Left cardiac atrium (tissue), 4 donors: Measurements from ENCODE around the gene CHST3. TPM values are rescaled to one million over a fixed set of nuclear protein-coding genes. Genes with fewer than 3 reads are reported as not detected.
A peak's percentile ranks its signal among the peaks of the same experiment; 100 is the strongest.
"Not testable (repeated sequence)": the region's sequence is repeated elsewhere in the genome, so short reads cannot be mapped to it uniquely, and the experiment has no call there.

Source experiments
- ATAC-seq, 2 donors: fragments of 200-7000 bp; cut with Tn5 transposase; one replicate each; pipeline ENCODE4 v1.9.1; 2020; ENCODE audit warnings: mild to moderate bottlenecking in 2 of 2, moderate library complexity in 2 of 2
- DNase-seq: peaks from one replicate; pipeline ENCODE4 v3.0.0-alpha.2; 2020
- intact Hi-C, 2 donors: fragments of 100-400 bp; cut with DNase I; formaldehyde crosslinking; loops; one replicate each; pipeline versions ENCODE4 v1.14.1 to v1.15.1; 2022 to 2023
- total RNA-seq, 2 donors: library from RNA; stranded (reverse); fragmentation: NEBNext Ultra II Directional; extraction: Animal tissue kit (Norgen Biotek cat#: 25700); gene quantifications; one replicate each; pipeline ENCODE4 v1.2.1, GENCODE V29; 2021
- donor health status: DM: no; HTN: yes; CAD: no.
- donor health status: DM: no; HTN: yes; CAD: no; lungs with severe emphysema.
- donor health status: DM: yes; HTN: yes; CAD: no.
- donor health status: Dilated cardiomyopathy.

CHST3 gene
- total RNA-seq, 2 donors from 2014 or later, result 17.7 to 40.0 TPM

GRCh38 chr10:71971311-71971731, 7.1 kb downstream of the CHST3 start:
- DNase-seq (no peak), ATAC-seq (no peak)
- intact Hi-C loops, result no loop called here

GRCh38 chr10:71971769-71972555, 7.8 kb downstream of the CHST3 start:
- ATAC-seq (no peak), DNase-seq (no peak)
- intact Hi-C loops, result no loop called here

GRCh38 chr10:71972746-71973695, 8.8 kb downstream of the CHST3 start:
- DNase-seq (no peak), ATAC-seq (no peak)
- intact Hi-C loops, result no loop called here

- no peak for ATAC-seq
- intact Hi-C loops, result no loop called here
- DNase-seq, result no peak
Measured at GRCh38 chr10:71973777-71974488, 9.7 kb downstream of the CHST3 start.

- DNase-seq, result peak; percentile 63
- peak; percentile 72 to 75 for ATAC-seq
- intact Hi-C loops, result no loop called here
Measured at GRCh38 chr10:71974489-71975021, 10.4 kb downstream of the CHST3 start.

GRCh38 chr10:71975087-71975870, 11.1 kb downstream of the CHST3 start:
- intact Hi-C loops, result no loop called here
- ATAC-seq, result peak; percentile 61 to 64

GRCh38 chr10:71975871-71976725, 11.9 kb downstream of the CHST3 start:
- DNase-seq (peak; percentile 63), ATAC-seq (peak; percentile 32 to 64)
- intact Hi-C loops, result no loop called here

More at GRCh38 chr10:71975087-71975870, 11.1 kb downstream of the CHST3 start:
- DNase-seq, result peak; percentile 72

- DNase-seq, ATAC-seq, intact Hi-C loops: not testable (repeated sequence)
Measured at GRCh38 chr10:71977614-71977903, 13.4 kb downstream of the CHST3 start.

GRCh38 chr10:71978476-71978875, 14.3 kb downstream of the CHST3 start:
- intact Hi-C loops, result no loop called here
- ATAC-seq (no peak), DNase-seq (no peak)

- ATAC-seq (no peak), DNase-seq (no peak)
- intact Hi-C loops, result no loop called here
Measured at GRCh38 chr10:71978988-71979691, 14.9 kb downstream of the CHST3 start.

GRCh38 chr10:71979692-71980062, 15.5 kb downstream of the CHST3 start:
- intact Hi-C loops, result no loop called here
- DNase-seq (no peak), ATAC-seq (no peak)

GRCh38 chr10:71980181-71981014, 16.2 kb downstream of the CHST3 start:
- DNase-seq, result no peak
- peak in 1 of 2 donors; percentile 15 for ATAC-seq
- intact Hi-C loops, result no loop called here

GRCh38 chr10:71981015-71981875, 17.1 kb downstream of the CHST3 start:
- intact Hi-C loops, result no loop called here
- DNase-seq (no peak), ATAC-seq (peak; percentile 50 to 60)

- intact Hi-C loops, result no loop called here
Measured at GRCh38 chr10:71981876-71982230, 17.7 kb downstream of the CHST3 start.

More at GRCh38 chr10:71981876-71982230, 17.7 kb downstream of the CHST3 start:
- DNase-seq (no peak), ATAC-seq (no peak)
